ENCODE results near the gene UACA.

The UACA gene

DNA sequence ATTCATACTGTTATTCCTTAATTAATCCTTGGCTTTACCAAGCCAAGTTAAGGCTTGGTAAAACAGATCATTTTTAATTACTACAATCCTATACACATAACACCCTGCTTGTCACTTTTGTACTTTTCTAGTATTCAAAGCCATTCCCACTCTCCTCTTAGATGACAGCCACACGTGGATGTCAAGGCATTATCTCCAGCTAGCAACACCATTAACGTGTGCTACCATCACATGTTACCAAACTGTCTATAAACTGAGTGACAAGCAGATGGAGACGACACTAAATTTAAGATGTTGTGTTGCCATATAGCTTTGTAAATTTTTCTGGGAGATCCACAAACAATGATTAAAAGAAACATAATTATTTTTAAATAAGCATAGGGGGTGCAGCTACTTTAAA, 103.7 kb downstream of the UACA start:
- no peak for DNase-seq

DNA sequence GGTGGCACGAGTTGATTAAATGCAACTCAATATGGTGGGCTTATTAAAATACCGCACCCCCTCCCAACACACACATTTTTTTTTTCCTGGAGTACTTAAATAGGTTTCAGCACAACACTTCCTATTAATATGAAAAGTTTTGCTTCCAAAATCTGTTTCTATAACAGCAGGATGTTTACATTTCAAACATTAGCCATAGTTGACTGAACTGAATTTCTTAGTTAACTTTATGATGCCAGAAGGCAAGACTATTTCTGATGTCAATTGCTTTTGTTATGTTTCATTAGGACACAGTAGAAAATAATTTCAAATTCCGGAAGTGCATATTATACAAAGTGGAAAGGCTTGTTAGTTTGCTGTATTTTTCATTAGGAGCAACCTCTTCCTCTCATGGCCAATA, 104.7 kb downstream of the UACA start:
- no peak for DNase-seq

- DNase-seq: no peak
Measured at GRCh38 chr15:70653426-70653825, 109.9 kb downstream of the UACA start.

DNA sequence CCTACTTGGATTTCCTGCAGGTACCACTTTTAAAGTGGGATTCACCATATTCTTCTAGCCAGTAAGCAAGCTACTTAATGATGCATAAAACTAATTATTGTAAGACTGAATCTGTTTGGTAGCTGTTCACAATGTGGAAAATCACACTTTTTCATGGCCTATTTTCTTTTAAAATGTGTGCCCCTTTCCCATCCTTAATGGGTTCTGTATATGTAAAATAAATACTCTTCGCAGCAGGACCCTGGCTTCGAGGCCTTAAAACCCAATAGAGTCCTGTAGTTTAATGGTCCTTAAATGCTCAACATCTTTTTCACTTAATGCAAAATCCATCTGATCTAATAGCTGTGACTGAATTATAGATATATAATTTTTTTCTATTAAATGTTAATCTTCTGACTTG, 111.0 kb downstream of the UACA start:
- no peak for DNase-seq

DNA sequence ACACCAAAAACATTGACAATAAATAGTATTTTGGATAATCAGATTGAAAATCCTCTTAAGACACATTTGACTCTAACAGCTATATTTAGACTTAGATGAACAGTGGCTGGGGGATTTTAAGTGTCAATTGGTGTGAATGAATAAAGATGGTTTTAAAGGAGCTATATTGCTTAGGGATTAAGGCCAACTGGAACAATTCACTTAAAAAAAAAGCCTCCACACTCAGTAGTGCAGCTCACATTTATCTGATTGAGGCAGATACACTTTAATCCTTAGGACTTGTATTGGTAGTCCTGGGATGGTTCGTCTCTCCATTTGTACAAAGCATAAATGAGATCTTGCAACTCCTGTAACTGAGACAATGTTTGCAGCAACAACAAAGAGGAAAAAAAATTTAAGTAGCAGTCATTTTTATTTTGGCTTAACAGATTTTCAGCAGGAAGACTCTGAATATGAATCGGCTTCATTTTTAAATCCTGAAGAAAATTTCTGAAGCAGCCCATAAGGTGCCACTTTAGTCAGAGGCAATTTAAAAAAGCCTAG, 112.0 kb downstream of the UACA start:
- no peak for DNase-seq

- DNase-seq: no peak
Measured at GRCh38 chr15:70650567-70651302, 112.6 kb downstream of the UACA start.

- DNase-seq: no peak
Measured at GRCh38 chr15:70647396-70647795, 116.0 kb downstream of the UACA start.

DNA sequence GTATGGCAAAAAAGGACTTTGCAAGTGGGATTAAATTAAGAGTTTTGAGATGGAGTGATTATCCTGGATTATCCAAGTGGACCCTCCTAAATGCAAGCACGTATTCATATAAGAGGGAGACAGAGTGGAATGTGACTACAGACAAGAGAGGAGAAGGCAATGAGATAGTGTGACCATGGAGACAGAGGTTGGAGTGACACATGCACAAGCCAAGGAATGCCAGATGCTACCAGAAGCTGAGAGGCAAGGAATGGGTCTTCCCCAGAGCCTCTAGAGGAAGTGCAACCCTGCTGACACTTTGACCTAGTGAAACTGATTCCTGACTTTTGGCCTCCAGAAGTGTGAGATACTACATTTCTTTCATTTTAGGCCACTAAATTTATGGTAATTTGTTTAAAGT, 117.2 kb downstream of the UACA start:
- DNase-seq: no peak

GRCh38 chr15:70643783-70644125, 119.6 kb downstream of the UACA start:
- DNase-seq: no peak

DNA sequence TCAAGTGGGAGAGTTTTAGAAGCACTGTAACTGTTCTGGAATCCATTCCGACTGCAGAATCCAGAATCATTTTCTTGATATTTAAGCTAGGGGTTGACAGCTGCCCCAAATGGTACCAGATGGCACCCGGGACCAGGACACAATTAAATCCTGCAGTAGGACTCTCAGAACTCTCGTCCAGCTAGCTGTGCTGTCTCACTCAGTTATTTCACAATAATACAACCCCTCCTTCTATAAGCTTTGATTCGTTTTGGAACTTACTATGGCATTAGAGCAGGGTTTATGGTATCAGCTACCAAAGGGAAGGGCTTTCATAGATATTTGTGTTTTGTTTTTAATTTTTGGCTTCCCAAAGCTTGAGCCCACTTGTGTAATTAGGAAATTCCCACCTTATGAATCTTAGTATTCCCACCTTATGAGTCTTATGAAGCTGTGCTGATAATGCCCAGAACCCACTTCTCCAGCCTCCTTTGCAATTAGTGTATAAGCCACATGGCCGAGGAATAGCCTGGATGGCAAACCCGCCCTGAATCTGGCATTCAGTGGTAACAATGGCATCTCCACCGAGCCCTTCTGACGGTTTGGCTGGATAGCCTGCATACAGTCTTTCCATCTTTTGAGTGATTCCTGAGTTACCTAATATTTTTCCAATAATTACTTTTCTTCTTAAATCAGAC, 120.1 kb downstream of the UACA start:
- no peak for DNase-seq

- DNase-seq: no peak
Measured at GRCh38 chr15:70636540-70637165, 126.7 kb downstream of the UACA start.

- no peak for DNase-seq
Measured at GRCh38 chr15:70635895-70636294, 127.5 kb downstream of the UACA start.

DNA sequence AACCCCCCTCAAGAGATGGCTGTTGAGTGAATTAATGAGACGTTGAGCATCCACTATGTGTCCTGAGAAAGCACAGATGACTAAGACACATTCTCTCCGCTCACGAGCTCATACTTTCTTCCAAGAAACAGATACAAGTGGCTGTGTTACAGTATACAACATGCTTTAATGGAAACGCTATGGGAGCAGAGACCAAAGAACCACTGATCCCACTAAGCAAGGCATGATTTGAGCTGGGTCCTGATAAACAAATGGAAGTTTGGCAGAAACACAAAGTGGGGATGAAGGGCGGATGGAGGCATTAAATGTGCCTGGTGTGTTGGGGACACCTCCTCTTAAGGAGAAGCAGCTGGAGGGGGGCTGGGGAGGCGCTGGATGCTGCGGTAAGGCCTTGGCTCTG, 129.4 kb downstream of the UACA start:
- no peak for DNase-seq

- DNase-seq: no peak
Measured at GRCh38 chr15:70633103-70633831, 130.1 kb downstream of the UACA start.

- DNase-seq: no peak
Measured at GRCh38 chr15:70632491-70633102, 130.8 kb downstream of the UACA start.

DNA sequence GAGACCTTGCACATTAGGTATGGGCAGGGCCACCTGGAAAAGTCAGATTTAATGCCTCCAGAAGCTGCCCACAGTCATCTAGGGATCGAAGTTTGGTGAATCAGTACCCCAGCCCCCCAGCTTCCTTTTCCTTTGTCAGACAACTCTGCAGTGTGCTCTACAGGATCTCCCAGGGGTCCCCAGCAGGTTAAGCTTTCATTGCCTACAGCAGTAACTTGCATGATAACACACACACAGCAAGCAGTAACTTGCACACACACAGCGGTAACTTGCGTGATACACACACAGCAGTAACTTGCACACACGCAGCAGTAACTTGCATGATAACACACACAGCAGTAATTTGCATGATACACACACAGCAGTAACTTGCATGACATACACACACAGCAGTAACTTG, 131.3 kb downstream of the UACA start:
- DNase-seq: no peak

DNA sequence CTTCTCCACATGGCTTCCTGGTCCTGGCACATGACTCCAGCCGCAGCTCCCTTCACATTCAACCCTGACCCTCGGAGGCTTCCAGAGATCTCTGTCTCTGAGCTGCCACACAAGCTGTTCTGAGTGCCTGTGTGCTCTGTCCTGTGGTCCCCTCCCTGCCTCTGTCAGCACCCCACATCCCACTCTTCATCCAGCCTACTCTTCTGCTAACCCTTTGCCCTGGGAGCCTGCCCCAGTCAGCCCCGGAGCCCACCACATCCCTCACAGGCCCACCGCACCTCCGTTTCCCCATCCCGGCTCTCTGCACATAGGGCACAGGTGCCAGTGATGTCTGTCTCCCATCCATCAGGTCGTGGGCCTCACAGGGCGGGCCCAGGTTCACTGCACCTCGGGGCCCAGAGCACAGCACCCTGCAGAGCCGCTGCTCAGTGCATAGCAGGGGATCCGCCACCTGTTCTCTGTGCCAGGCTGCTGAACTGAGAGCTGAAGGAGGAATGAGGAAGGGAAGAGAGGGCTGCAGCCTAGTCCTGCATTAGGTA, 133.6 kb downstream of the UACA start:
- no peak for DNase-seq

GRCh38 chr15:70628549-70628896, 134.8 kb downstream of the UACA start:
- DNase-seq: no peak

DNA sequence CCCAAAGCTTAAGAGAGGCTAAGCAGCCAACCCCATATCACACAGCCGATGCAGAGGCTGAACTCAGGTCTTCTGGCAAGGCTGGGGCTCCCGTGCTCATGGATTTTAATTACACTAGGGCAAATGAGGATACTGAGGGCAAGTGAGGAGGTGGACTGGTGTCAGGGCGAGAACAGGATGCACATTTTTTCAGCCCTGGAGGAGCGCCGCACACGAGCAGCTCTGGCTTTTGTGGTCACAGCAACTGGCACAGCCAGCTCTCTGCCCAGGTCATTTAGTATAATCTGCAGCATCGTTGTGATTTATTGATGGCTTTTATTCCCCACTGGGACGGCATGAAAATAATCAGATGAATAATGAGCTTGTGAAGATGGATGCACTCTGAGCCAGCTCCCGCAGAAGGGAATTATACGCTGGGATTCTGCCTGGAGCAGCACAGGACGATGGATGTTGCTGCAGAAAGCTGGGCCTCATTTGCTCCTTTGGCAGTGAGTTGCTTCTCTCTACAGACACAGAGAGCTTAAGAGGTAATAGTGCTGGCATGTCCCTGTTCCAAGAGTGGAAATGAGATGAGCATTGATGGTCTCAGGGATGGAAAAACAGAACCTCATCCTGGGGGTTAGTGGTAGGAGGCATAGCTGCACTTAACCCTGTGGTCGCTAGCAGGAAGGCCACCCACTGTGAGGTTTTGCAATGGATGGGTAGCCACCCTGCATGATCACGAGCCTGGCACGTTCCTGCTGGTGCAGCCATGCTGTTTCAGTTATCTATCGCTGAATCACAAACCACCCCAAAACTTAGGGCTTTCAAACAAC, 135.4 kb downstream of the UACA start:
- no peak for DNase-seq

GRCh38 chr15:70627322-70627721, 136.0 kb downstream of the UACA start:
- DNase-seq: no peak

DNA sequence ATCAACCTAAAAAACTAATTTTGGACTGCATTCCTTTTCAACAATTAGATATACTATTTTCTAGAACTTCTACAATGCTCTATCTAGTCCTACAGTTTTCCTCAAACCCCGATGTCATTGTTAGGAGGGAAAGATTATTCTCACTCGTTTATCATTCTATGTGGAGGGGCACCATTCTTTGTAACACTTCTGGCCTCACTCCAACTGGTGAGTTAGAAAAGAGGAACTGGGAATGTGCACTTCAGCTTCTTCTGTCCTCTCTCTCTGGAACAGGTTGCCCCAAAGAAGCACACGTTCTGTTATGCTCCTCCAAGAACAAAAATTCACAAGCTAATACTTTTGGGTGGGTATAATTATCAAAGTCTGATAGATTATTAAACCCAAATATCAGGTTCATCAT, 137.9 kb downstream of the UACA start:
- no peak for DNase-seq

DNA sequence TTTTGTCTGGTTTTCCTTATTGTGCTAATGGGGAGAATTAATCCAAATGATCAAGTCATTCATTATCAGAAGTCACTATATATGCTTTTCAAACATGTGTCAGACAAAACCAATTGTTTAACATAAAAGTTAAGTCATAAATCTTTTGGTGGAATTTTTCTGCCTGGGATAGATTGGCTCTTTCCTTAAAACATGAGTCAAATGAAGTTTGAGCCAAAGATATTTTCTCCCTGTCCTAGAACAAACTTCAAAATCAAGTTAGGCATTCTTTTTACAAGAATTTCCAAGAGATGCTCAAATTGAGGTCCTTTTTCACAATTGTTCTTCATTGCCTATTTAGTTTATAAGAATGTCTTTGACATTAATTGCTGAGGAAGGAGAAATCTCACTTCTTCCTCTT, 138.3 kb downstream of the UACA start:
- no peak for DNase-seq

All from activated CD4-positive, CD25-positive, alpha-beta regulatory T cell (primary cell).